Esophagus muscularis mucosa (tissue), 4 donors: Measurements from ENCODE around the gene LENG1. TPM values are rescaled to one million over a fixed set of nuclear protein-coding genes. Genes with fewer than 3 reads are reported as not detected.
A peak's percentile ranks its signal among the peaks of the same experiment; 100 is the strongest.

Experiments
- DNase-seq: peaks from one replicate; pipeline ENCODE4 v3.0.0-alpha.2; 2017; ENCODE audit errors: extremely low spot score
- H3K27ac ChIP-seq, 4 donors: fragments of 200-600 bp; sonication (generic); replicated peaks in 1 of 4; 1 replicate in 3 of 4; 2 replicates in 1 of 4; pipeline ENCODE4 v1.5.1; 2016 to 2019; ENCODE audit warnings: mild to moderate bottlenecking in 1 of 4
- H3K27me3 ChIP-seq, 4 donors: fragments of 200-600 bp; sonication (generic); one replicate each; pipeline versions ENCODE4 v1.5.1 to v1.6.0; 2016 to 2019
- H3K36me3 ChIP-seq, 4 donors: fragments of 200-600 bp; sonication (generic); one replicate each; pipeline ENCODE4 v1.5.1; 2016 to 2019
- H3K4me1 ChIP-seq, 4 donors: fragments of 200-600 bp; sonication (generic); one replicate each; pipeline ENCODE4 v1.5.1; 2016 to 2019
- H3K4me3 ChIP-seq, 4 donors: fragments of 200-600 bp; sonication (generic); 1 replicate in 2 of 4; 2 replicates in 2 of 4; pipeline ENCODE4 v1.5.1; 2016 to 2019; ENCODE audit warnings: mild to moderate bottlenecking in 4 of 4, moderate library complexity in 1 of 4
- H3K9me3 ChIP-seq, 4 donors: fragments of 200-600 bp; sonication (generic); 1 replicate in 3 of 4; 2 replicates in 1 of 4; pipeline ENCODE4 v1.5.1; 2016 to 2019
- CTCF ChIP-seq, 3 experiments: fragments of 200-600 bp in 2 of 3; fragments of 450-650 bp in 1 of 3; sonication (generic) in 2 of 3; IDR thresholded peaks; one replicate each; pipeline ENCODE4 v1.5.1; 2017 to 2019; ENCODE audit warnings: antibody characterized with exemption in 3 of 3, mild to moderate bottlenecking in 2 of 3, moderate library complexity in 1 of 3
- EP300 ChIP-seq: sonication (generic); formaldehyde crosslinking; IDR thresholded peaks from one replicate; pipeline ENCODE4 v1.6.1; 2017; ENCODE audit warnings: antibody characterized with exemption
- POLR2A ChIP-seq: fragments of 450-650 bp; IDR thresholded peaks from one replicate; pipeline ENCODE4 v1.6.1; 2017; ENCODE audit warnings: antibody characterized with exemption, moderate library complexity, mild to moderate bottlenecking, low read depth
- POLR2AphosphoS5 ChIP-seq, 2 donors: sonication (generic); formaldehyde crosslinking; IDR thresholded peaks; one replicate each; pipeline ENCODE4 v1.6.1; 2017; ENCODE audit warnings: antibody characterized with exemption in 2 of 2
- whole genome bisulfite sequencing: methylation state at CpG from one replicate; pipeline ENCODE4 v1.1.5; 2018; 5-methylcytosine and 5-hydroxymethylcytosine counted together
- intact Hi-C: fragments of 100-400 bp; cut with DNase I; formaldehyde crosslinking; loops from one replicate; pipeline ENCODE4 v1.15.1; 2023
- total RNA-seq, 4 donors: library from RNA; depleted of rRNA; stranded (reverse); fragments of >200 nt; gene quantifications; one replicate each; pipeline versions ENCODE4 v1.1.0 to v1.2.1, GENCODE V29; 2016

The LENG1 gene
- total RNA-seq, 4 donors from 2014 or later: 10.0 to 12.7 (median 11.5) TPM

DNA sequence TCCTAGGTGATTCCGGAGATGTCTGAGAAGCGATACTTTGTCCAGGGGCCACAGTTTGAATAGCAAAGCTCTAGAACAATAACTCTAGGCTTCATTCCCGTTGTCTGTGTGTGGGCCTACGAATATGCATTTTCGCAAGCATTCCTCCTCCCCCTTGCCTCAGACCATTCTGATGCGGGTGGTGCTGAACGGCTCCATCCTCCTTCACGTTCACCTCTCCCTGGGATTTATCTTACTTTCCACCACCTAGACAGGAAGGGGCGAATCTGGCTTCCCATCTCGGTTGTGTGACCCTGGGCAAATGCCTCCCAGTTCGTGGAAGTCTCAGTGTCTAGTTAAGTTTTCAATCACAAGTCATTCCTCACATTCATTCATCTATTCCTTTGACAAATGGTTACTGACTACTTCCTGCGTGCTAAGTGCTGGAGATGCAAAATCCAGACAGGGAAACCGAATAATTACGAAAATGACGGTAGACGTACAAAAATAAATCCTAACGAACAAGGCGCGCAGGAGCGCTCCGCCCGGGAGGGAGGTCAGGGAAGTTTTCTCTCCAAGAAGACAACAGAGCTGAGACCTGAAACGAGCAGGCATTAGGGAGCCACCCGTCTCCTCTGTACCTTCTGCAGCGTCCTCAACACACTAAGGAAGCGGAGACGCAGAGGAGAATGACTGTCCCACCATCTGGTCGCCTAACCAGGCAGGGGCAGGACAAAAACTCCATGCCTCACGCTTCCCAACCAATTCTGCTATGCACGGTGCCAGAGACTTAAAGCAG lies 23.2 kb downstream of the LENG1 start:
- Histone ChIP-seq H3K27me3 (no peaks in the 10 kb centered on the region), H3K4me3 (peak overlapping the region; percentile 51 to 98 (median 59)), H3K36me3 (peaks cover 8 to 38% (median 26%) of the 10 kb centered on the region in 4 donors), H3K27ac (peak overlapping the region; percentile 54 to 76 (median 58)), H3K4me1 (peaks cover 28 to 47% (median 43%) of the 10 kb centered on the region in 4 donors), H3K9me3 (no peaks in the 10 kb centered on the region)
- no peak for DNase-seq
- no peak for TF ChIP-seq CTCF (IDR thresholded peaks at IDR 0.05)
- no peak for TF ChIP-seq POLR2AphosphoS5 (IDR thresholded peaks at IDR 0.05)
- TF ChIP-seq EP300: no peak
- TF ChIP-seq POLR2A: no peak
- 5% methylated on average over 29 of the region's 30 CpGs for WGBS
- intact Hi-C loops: no loop called here

GRCh38 chr19:54133957-54134590 lies 25.4 kb downstream of the LENG1 start:
- H3K27me3 ChIP-seq: no peaks in the 10 kb centered on the region
- no peak overlapping the region for H3K27ac ChIP-seq
- H3K36me3 ChIP-seq: peaks cover 25 to 45% (median 37%) of the 10 kb centered on the region in 4 donors
- no peaks in the 10 kb centered on the region for H3K9me3 ChIP-seq
- DNase-seq: no peak
- no peak overlapping the region for H3K4me3 ChIP-seq
- WGBS: 41% methylated on average over 2 of the region's 2 CpGs
- peaks cover 16 to 25% (median 21%) of the 10 kb centered on the region in 4 donors for H3K4me1 ChIP-seq
- no peak for TF ChIP-seq POLR2A
- TF ChIP-seq CTCF (IDR thresholded peaks at IDR 0.05): no peak
- intact Hi-C loops: no loop called here

DNA sequence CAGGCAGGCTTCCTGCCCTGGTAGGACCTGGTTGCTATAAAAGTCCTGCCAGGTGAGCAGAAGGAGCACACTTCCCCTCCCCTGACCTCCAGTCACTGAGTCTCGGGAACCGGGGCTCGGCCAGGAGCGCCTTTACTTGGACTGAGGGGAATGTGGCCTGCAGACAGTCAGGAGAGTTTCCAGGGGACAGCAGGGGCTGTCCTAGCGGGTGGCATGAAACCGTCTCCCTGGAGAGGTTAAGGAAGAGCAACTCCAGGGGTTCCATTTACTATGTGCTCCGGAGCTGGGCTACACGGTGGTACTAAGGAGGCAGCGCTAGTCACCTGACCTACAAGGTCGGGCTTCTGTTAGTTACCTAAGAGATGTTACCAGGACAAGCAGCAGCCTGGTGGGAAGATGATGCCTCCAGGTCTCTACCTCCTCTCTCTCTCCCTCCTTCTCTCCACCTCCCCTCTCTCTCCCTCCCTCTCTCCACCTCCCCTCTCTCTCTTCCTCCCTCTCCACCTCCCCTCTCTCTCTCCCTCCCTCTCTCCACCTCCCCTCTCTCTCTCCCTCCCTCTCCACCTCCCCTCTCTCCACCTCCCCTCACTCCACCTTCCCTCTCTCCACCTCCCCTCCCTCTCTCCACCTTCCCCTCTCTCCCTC lies 26.1 kb downstream of the LENG1 start:
- no peaks in the 10 kb centered on the region for H3K9me3 ChIP-seq
- no peaks in the 10 kb centered on the region for H3K27me3 ChIP-seq
- no peak overlapping the region for H3K27ac ChIP-seq
- TF ChIP-seq EP300: no peak
- no peak for TF ChIP-seq CTCF (IDR thresholded peaks at IDR 0.05)
- no peak for TF ChIP-seq POLR2AphosphoS5 (IDR thresholded peaks at IDR 0.05)
- no peak for TF ChIP-seq POLR2A
- no peak for DNase-seq
- peaks cover 31 to 47% (median 43%) of the 10 kb centered on the region in 4 donors for H3K36me3 ChIP-seq
- 83% methylated on average over 10 of the region's 10 CpGs for WGBS
- intact Hi-C loops: no loop called here
- no peak overlapping the region for H3K4me3 ChIP-seq
- H3K4me1 ChIP-seq: peaks cover 9 to 19% (median 15%) of the 10 kb centered on the region in 4 donors

DNA sequence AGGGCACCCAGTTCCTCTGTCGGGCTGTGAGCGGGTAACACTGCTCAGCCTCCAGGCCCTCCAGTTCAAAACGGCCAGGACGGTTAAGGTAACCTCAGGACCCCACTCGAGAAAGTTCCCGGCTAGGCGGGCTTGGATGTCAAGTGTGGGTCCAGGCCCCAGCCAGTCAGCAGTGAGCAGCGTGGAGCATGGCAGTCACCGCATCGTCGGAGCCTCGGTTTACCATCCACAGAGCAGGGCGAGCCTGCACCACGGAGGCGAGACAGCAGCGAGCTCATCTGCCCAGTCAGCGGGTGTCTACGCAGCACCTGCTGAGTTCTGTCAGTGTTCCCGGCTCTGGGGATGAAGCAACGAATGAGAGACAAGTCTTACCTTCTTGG lies 29.9 kb downstream of the LENG1 start:
- Histone ChIP-seq H3K27ac (no peak overlapping the region), H3K27me3 (no peaks in the 10 kb centered on the region), H3K36me3 (peaks cover 67 to 86% (median 81%) of the 10 kb centered on the region in 4 donors), H3K9me3 (no peaks in the 10 kb centered on the region), H3K4me3 (no peak overlapping the region), H3K4me1 (no peaks in the 10 kb centered on the region)
- intact Hi-C loops: no loop called here
- WGBS: no CpG with 5 or more reads among the region's 20 CpGs
- no peak for DNase-seq
- TF ChIP-seq EP300: no peak
- TF ChIP-seq POLR2AphosphoS5 (IDR thresholded peaks at IDR 0.05): no peak
- TF ChIP-seq CTCF (IDR thresholded peaks at IDR 0.05): no peak
- TF ChIP-seq POLR2A: no peak
